NCI-H1436 treated with DMSO at 0.1 percent for 48 hours (cell line): Measurements from ENCODE around the gene JPT2.

Experiments used
- DNase-seq: peaks from one replicate; lab custom pipeline; 2025; lab: John Stamatoyannopoulos, UW

JPT2 gene, protein sequence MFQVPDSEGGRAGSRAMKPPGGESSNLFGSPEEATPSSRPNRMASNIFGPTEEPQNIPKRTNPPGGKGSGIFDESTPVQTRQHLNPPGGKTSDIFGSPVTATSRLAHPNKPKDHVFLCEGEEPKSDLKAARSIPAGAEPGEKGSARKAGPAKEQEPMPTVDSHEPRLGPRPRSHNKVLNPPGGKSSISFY

DNA sequence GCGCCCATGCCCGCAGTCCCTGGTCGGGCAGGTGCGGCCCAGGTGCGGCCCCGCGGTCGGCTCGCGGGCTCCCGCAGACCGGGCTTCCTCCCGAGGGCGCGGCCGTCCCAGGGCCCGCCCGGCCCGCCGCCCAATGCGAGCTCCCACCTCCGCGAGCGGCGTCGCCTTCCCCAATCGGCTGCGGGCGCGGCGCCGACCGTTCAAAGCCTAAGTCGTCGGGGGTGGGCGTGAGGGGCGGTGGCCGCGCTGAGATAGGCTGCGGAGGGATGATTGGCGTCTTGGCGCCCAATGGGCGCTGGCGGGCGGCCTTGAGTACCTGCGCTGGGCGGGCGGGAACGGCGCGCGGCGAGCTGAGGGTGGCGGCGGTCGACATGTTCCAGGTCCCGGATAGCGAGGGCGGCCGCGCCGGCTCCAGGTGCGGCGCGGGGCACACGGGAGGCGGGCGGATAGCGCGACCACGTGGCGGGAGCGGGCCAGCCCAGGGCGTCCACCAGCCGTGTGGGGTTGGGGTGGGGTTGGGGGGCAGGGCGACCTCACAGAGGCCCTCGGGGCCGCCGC, at the start of gene JPT2:
Gene JPT2 (plus strand): TSS at position 338 of the 558 bp plus-strand sequence. CDS start 34 bp downstream, at position 372.
- DNase-seq = peak; percentile 87

DNA sequence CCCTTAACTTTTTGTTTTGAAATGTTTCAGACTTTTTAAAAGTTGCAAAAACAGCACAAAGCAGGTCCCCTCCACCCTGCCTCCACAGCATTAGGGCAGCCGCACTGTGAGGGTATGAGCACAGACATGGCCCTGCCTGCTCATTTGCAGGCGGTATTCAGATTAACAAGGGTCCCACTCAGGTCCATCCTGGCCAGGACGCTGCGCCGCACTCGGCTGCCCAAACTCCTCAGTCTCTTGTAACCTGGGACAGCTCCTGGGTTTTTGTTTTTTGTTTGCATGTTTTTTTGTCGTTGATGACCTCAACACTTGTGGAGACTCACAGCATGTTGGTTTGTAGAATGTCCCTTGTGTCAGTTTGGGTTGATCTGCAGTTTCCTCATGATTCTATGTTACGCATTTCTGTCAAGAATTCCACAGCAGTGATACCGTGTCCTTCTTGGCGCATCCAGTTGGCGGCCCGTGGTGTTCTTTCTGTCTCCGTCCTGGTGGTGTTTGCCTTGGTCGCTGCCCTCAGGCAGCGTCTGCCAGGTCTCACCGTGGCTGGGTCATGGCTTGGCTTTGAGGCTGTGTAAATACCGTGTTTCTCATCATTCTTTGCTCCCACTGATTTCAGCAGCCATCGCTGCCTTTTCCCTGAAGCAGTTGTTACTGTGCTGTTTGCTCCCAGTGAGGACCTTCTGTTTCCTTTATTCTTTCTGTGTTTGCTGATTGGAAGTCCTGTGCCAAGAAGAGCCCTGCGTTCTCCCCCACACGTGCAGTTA, 47.4 kb upstream of the JPT2 start:
- no peak for DNase-seq

DNA sequence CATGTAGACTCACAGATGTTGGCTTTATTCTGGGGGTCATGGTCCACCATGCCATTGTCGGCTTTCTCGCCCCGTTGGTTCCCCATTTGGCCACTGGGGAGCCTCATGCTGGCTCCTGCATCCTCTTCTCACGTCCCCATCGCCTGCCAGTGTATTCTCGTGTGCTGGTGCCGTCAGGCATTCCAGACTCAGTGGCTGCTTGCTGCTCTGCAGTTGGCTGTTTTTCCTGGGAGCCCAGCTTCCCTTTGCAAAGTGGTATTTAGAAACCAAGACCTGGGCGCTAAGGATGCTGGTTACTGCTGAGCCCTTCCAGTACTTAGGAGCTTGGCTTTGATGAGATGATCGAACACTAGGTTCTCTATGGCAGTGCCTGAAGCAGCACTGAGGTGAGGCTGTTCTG, 46.8 kb upstream of the JPT2 start:
- no peak for DNase-seq

DNA sequence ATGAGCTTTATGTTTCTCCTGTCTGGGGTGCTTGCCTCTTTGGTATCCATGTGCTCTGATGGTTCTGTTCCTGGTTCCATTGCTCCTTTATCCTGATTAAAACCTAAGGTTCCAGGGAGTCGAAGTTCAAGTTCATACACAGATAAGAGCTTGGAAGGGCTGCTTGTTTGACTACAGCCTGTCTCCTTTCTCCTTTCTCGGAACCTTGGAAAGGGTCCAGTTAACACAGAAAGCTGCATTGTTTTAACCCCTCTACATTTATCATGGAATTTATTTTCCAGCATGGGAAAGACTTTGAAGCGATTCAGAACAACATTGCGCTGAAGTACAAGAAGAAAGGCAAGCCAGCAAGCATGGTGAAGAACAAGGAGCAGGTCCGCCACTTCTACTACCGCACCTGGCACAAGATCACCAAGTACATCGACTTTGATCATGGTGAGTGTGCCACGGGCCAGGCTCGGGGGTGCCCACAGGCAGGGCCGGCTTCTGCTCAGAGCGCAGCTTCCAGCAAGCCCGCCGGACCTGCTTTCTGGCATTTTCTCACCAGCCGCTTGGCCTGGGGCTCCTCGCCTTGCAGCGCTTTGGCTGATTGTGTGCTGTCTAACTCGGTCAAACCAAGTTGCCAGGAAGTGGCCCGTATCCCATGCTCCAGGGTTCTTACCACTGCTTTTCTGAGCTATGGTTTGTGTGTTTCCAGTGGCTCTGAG, 46.0 kb upstream of the JPT2 start:
- no peak for DNase-seq

DNA sequence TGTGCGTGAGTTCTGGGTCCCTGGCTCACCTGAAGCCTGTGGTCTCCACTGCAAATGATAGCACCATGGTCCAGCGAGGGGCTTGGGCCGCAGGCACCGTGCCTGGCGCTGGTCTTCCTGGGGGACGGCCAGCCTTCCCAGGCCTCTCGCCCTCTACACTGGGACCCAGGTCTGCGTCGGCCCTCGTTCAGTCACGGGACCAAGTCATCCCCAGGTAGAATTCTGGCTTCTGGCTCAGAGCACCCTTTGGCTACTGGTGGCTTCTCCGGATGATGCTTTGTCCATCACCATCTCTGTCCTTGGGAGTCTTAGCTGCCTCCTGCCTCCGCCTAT, 45.5 kb upstream of the JPT2 start:
- no peak for DNase-seq

DNA sequence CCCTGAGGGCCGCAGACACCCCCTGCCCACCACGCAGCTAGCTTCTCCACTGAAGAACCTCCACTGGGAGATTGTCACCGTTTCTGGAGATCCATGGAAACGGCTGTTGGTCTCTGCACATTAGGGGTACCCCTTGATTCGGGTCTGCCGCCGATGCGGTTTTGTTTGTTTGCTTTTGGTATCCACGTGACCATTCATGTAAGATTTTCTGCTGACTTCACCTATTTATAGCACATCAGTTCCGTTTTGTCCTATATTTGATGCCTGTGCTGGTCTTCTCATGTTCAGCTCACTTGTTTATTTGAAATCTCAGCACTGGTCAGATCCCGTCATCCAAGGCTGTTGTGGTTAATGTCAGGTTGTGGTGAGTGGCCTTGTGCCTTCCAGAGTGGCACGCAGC, 44.8 kb upstream of the JPT2 start:
- DNase-seq = no peak

DNA sequence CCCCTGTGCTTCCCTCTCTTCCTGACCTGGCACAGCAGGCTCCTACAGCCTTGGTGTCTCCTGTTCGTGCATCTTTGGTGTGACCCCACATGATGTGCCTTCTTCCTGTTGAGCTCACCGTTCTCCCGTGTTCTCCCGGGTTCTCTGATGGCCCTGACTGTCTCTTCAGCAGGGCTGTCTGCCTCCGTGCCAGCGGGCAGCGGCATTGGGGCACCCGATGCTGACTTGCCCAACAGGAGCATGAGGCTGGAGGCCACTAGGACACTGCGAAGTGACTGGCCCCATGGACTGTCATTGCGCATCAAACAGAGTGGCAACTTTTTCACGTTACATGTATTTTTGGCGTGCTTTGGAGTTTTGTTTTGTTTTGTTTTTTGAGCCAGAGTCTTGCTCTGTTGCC, 43.5 kb upstream of the JPT2 start:
- DNase-seq = no peak

DNA sequence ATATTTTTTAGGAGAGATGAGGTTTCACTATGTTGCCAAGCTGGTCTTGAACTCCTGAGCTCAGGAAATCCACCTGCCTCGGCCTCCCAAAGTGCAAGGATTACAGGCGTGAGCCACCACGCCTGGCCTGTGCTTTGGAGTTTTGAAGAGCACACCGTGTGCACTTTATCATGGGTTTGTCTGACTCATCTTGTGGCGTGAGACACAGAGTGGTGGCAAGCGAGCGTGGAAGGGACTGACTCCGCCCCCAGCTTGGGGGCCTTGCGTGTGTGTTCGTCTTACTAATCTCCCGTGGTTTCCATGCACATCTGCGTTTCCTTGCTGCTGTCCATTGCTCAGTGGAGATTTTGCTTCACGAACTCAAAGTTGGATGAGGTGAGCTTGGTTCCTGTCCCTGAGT, 43.0 kb upstream of the JPT2 start:
- no peak for DNase-seq

DNA sequence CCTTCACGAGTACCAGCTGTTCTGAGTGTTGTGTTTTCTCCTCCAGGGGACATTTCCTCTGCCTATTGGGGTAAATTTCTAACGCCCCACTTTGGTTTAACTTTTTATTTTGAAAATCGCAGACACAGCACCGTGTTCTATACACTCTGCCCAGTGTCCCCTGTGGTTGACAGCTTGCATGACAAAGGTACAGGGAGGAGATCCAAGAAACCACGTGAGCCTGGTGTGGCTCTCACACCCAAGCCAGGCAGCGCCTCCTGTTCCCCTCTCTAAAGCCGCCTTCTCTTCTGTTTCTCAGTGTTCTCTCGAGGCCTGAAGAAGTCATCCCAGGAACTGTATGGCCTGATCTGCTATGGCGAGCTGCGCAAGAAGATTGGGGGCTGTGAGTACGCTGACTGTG, 40.6 kb upstream of the JPT2 start:
- no peak for DNase-seq

DNA sequence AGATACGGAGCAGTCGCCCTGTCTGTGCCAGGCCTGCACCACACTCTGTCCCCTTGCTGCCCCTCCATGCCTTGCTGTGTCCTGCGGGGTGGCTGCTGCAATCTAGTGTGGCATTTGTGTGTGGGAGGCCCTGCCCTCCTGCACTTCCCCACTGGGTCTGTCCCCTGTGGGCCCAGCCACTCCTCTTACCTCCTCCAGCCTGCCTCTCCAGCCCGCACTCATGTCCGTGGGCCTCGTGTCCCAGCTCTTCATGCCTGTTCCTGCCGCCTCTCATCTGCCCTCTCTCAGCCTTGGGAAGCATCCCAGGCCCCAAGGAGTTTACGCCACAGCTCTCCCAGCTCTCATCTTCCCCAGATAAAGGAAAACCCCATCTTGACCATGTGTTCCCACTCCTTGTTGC, 39.3 kb upstream of the JPT2 start:
- no peak for DNase-seq

DNA sequence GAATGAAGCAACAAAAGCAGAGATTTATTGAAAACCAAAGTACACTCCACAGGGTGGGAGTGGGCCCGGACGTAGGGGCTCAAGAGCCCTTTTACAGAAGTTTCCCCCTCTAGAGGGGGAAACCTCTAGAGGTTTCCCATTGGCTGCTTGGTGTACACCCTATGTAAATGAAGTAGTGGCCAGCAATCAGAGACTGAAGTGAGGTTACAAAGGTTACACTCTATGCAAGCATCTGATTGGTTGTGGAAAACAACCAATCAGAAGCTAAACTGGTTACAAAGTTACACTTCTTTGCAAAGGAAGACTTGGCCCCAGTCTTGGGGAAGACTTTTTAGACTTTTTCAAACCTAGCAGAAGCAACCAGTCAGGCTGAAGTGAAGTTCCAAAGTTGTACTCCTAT, 38.8 kb upstream of the JPT2 start:
- no peak for DNase-seq

DNA sequence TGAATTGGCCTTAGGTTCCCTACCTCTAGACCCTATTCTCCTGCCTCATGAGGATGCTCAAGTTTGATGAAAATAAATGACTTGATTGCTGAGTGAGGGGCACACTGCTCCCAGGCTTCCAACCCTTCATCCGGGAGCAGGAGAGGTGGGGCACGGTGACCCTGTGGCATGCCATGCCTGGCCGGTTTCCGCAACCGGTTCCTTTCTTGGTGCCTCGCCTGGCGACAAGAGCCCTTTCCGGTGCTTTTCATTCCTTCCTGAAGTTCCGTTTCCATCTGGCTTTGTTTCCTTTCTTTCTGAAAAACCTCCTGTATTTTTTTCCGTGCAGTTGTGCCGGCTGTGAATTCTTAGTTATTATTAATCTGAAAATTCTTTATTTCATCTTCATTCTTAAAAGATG, 38.2 kb upstream of the JPT2 start:
- DNase-seq = no peak

DNA sequence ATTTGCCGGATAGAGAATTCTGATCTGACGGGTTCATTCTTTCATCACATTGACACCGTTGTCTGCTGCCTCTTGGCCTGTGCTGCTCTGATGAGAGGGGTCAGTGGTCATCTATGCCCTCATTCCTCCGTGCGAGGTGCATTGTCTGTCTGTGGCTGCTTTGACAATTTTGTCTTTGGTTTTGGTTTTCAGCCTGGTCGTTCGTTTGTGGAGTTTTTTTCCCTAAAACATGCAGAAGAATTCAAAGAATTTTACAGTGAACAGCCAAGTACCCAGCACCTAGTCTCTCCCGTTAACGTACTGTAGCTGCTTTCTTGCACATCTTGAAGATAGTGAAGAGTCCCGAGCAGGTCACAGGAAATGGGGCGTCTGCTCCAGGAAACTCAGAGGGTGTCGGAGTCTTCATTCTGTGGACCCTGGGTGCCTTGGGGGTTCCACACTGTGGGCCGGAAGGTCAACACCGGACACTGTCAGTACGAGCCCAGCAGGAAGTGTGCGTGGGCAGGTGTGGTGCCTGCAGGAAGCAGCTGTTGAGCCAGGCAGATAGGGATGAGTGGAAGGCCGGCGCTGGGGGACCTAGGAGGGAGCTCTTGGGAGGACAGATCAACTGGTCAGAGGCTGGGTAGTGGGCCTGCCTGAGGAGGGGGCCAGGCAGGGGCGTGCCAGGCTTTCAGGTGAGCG, 37.7 kb upstream of the JPT2 start:
- DNase-seq = no peak

DNA sequence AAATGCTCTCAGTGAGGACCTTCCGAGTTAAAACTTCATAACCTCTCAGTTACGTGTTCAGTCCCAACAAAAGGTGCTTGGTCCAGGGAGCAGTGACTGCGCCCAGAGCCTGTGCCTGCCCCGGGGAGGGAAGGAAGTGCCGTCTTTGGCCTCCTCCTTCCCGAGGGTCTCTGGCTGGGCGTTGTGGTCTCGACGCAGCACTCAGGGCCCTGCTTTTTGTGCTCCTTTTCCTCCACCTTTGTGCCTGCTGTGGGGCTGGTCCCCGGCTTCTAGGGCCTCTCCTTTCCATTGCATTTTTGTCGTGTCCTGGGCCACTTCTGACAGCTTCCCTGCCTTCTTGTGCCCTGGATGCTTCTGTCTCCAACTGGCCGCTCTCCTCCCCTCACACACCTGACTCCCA, 36.8 kb upstream of the JPT2 start:
- no peak for DNase-seq

DNA sequence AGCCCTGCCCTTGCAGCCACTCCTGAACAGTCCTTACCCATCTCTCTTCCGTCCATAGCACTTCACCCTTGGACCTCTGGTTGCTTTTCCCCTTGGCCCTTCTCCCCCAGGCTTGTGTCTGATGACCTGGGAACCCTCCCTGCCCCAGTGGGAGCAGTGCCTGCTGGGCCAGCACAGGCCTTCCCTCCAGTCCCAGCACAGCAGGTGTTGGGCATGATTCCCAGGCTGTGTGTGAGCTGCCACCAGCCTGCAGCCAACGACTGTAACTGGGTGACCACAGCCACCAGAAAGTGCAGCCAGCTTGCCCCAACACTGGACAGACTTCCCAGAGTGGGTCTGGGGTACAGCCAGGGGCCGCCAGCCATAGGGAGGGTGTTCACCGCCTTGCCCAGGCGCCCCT, 35.9 kb upstream of the JPT2 start:
- no peak for DNase-seq

DNA sequence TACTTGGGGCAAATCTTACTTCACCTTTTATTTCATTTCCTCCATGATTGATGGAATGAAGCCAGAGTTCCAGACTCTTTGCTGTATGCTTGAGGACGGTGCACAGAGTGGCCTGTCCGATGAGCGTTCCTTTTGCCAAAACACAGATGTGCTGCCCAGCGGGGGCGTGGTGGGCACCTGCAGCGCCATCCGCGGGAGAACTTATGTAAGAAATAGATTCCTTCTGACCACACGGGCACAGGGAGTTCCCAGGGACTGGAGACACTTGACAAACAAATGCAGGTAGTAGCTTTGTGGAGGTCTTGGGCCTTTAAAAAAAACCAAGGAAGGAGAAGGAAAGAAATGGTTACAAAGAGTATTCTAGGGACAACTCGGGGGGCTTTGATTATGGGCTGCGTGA, 35.3 kb upstream of the JPT2 start:
- DNase-seq = no peak

DNA sequence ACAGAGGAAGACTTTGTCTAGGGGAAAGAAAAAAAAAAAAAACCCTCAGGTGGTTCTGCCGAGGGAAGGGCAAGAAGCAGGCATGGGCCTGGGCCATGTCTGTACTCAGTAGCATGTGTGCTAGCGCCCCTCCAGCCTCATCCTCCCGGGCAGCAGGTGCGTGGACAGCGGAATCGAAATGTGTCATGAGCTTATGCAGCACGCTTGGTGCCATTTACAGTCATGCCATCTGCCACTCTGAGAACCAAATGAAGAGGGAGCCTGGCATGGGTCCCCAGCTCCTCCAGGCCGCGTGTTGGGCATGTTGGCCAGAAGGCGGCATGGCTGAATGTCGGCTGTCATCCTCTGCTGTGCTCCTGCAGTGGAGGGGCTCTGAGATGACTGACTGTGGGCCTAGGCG, 34.6 kb upstream of the JPT2 start:
- no peak for DNase-seq

DNA sequence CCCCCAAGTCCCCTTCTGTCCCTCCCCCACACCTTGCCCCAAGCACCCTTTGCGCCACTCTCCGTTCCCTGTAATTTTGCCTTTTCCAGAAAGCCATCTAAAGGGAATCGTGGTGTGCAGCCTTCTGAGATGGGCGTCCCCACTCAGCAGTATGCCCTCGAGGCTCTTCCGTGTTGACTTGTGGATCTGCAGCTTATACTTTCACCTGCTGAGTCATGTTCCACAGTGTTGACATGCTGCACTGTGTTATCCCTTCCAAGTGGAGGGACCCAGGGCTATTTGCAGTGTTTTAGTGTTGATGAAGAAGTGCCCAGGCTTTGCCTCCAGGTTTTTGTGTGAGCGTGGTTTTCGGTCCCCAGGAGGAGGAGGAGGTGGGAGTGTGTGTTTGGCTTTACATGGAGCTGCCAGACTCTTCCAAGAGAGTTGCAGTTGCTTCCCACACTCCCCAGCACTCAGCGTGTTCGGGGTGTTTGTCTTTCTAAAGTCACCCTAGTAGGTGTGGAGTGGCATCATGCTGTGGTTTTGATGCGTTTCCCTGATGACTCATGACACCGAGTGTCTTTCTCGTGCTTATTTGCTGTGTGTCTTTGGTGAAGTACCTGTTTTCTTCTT, 32.1 kb upstream of the JPT2 start:
- no peak for DNase-seq

DNA sequence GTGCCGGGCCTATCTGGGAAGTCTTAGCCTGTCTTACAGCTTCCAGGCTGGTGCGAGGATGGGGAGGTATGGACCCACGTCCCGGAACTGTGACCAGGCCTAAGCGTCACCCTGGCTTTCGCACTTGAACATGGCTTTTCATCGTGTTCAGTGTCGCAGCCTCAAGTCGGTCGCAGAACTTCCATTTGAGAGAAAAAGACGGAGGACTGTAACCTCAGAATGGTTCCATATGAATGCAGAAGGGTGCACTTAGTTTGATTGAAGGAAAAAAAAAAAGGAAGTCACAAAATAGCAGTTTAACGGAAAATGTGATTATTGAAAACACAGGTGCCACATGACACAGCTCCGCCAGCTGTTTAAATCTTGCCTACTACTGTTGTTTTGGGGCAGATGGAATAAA, 30.2 kb upstream of the JPT2 start:
- DNase-seq = no peak

DNA sequence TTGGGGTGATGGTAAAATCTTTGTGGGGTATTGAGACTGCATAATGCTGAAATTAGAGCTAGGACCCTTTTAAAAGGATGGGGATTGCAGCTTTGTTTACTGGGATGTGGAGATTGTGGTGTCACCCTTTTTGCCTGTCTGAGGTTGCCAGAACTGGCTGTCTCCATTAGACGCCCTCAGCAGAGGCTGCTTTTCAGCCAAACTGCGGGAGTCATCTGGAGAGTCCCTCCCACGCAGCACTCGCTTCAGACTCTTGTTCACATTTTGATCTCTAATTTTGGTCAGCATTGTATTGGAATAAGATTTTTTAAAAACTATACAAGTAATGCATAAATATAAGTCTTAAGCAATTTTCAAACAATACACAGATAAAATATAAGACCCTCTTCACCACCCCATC, 27.9 kb upstream of the JPT2 start:
- no peak for DNase-seq

DNA sequence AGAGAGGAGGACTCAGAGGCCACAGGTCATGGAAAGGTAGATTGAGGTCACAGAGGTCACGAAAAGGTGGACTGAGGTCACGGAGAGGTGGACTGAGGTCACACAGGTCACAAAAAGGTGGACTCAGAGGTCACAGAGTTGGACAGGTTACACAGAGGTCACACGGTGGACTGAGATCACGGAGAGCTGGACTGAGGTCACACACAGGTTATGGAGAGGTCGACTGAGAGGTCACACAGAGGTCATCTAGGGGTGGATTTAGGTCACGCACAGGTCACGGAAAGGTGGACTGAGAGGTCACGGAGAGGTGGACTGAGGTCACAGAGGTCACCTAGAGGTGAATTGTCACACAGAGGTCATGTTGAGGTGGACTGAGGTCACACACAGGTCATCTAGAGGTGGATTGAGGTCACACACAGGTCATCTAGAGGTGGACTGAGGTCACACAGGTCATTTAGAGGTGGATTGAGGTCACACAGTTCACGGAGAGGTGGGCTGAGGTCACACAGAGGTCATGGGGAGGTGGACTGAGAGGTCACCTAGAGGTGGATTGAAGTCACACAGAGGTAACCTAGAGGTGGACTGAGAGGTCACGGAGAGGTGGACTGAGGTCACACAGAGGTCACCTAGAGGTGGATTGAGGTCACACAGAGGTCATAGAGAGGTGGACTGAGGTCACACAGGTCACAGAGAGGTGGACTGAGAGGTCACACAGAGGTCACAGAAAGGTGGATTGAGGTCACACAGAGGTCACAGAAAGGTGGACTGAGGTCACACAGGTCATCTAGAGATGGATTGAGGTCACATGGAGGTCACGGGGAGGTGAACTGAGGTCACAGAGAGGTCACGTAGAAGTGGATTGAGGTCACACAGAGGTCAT, 26.7 kb upstream of the JPT2 start:
- DNase-seq = no peak
